NCI-H2081 treated with DMSO at 0.1 percent for 48 hours (cell line): ENCODE measurements around the gene TPP2.

Experiments
- DNase-seq: peaks from one replicate; lab custom pipeline; 2025; lab: John Stamatoyannopoulos, UW

TPP2 gene

DNA sequence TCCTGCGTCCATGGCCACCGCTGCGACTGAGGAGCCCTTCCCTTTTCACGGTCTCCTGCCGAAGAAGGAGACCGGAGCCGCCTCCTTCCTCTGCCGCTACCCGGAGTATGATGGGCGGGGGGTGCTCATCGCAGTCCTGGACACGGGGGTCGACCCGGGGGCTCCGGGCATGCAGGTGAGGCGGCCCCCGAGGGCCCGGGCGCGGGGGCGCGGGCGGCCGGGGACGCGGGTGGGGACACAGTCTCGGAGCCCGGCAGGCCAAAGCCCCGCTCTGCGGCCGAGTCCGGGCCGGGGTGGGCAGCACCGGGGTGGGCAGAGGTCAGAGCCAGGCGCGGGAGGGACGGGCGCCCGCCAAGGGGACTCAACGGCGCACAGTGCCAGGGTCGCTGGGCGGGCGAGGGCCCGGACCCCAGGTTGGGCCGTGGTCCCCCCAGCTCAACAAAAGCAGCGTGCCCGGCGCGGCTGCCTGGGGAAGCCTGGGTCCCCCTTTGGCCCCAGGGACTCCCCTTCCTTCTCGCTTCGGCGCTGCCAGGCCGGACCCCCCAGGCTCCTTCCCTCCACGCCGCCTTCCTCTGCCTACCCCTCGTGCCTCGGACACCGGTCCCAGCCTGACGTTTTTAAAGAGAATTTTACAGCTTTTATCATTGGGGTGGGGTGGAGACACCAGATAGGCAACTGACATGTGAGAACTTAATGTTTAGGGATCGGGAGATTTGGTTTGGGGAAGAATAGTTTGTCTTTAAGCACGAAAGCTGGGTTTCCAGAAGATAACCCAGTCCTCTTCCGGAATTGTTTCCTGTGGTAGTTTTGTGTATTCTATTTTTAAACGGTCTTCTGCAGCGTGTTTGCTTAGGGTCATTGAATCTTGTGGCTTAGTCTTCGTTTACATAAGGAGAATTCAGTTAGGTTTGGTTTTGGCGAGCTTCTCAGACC, 509 bp downstream of the TPP2 start:
- no peak for DNase-seq

- DNase-seq = no peak
Measured at GRCh38 chr13:102598061-102598460, 1.3 kb downstream of the TPP2 start.

GRCh38 chr13:102599426-102600012, 2.7 kb downstream of the TPP2 start:
- no peak for DNase-seq

GRCh38 chr13:102606537-102607309, 9.9 kb downstream of the TPP2 start:
- no peak for DNase-seq

GRCh38 chr13:102608974-102609373, 12.2 kb downstream of the TPP2 start:
- no peak for DNase-seq

DNA sequence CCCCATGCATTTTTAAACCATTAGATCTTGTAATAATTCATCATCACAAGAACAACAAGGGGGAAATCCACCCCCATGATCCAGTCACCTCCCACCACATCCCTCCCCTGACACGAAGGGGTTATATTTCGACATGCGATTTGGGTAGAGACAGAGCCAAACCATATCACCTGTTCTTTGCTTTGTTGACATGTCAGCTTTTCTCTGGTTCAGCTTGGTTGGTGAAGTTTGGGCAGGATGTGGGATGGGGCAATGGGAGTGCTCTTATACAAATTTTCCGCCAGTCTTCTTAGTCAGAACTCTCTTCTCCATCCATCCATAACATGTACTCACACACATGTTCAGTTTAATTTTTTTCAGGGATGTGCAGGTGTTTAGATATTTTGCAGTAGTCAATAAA, 12.9 kb downstream of the TPP2 start:
- no peak for DNase-seq

- DNase-seq = no peak
Measured at GRCh38 chr13:102610296-102610895, 13.6 kb downstream of the TPP2 start.

- DNase-seq = no peak
Measured at GRCh38 chr13:102617697-102618350, 21.0 kb downstream of the TPP2 start.

GRCh38 chr13:102620516-102620915, 23.7 kb downstream of the TPP2 start:
- no peak for DNase-seq

DNA sequence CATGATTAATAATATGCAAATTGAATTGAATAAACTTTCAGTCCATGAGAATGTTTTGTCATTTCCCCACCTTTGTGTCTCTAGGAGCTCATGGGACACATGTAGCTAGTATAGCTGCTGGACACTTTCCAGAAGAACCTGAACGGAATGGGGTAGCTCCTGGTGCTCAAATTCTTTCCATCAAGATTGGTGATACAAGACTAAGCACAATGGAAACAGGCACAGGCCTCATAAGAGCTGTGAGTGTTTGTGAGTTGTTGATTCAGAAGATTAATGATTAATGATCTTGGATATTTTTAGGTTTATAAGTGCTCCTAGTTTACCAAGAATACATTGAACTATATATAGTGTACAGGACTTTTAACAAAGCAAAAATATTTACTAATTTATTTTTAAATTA, 30.1 kb downstream of the TPP2 start:
- DNase-seq = no peak

GRCh38 chr13:102628559-102628958, 31.8 kb downstream of the TPP2 start:
- DNase-seq = no peak

- no peak for DNase-seq
Measured at GRCh38 chr13:102631198-102631597, 34.4 kb downstream of the TPP2 start.

DNA sequence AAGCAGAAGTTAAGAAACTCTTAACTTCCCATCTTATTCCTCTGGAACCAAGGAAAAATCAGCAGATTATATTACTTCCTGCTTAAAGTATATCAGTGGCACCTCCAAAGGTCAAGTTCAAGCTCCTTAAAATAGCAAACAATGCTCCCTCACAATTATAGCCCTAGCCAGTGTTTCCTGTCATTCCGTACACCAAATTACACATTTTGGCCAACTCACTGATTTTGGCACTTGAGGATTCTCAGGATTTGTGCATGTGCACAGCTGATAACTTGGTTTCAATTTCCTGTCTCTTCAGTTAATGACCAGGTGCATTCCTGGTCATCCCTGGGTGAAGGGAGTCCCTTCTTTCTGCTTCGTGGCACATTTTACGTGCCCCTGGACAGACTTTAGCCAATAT, 42.0 kb downstream of the TPP2 start:
- DNase-seq = no peak

DNA sequence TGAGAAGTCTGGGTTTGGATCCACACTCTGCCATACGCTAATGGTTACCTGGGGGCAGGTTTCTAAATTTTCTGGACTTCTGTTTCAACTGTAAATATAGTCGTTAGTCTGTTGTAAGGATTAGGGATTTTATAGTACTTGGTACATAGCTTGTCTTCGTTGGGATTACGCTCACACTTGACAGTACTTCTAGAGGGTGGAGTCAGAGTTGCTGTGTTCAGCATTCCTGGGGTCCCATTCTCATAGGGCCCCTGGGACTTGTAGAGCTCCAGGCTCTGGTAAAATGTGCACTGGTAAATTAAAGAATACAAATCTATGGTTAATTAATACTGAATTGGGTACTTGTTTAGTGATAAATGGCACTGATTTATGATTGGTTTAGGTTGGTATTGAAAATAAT, 45.2 kb downstream of the TPP2 start:
- DNase-seq = no peak

DNA sequence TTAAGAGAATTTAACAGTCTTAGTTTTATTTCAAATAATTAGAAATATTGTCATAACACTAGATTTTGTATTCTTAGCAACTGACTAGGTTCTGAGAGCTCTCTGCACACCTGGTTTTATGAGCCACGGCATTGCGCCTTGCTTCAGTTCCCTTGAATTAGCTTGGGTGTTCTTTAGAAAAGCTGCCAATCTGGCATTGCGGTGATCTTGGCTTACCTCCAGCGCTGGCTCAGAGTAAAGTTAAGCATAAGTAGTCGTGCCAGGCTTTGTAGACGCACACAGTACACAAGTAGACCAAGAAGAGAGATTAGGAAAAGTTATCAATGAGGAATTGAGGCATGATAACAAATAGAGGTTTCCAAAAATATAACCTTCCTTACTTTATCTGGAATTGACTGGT, 45.7 kb downstream of the TPP2 start:
- peak; percentile 24 for DNase-seq

GRCh38 chr13:102643656-102644055, 46.9 kb downstream of the TPP2 start:
- no peak for DNase-seq

DNA sequence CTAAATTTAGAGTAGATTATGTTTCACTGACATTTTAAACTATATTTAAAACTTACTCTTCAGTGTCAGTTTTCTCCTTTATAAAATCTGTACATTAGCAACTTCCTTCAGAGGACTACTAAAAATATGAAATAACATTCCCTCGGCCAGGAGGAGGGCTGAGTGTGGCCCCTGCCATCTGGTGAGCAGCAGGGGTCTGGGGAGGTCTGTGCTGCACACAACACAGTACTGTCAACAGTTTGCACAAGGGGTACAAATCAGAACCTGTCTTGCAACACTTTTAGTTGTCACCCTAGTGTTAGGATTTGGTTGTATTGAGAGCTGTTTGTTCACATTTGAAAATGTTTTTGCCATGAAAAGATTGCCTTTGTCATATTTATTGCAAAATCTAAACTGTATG, 48.9 kb downstream of the TPP2 start:
- DNase-seq = no peak

GRCh38 chr13:102648046-102648445, 51.3 kb downstream of the TPP2 start:
- no peak for DNase-seq

- no peak for DNase-seq
Measured at GRCh38 chr13:102650444-102650843, 53.7 kb downstream of the TPP2 start.

- DNase-seq = no peak
Measured at GRCh38 chr13:102651392-102651791, 54.6 kb downstream of the TPP2 start.

DNA sequence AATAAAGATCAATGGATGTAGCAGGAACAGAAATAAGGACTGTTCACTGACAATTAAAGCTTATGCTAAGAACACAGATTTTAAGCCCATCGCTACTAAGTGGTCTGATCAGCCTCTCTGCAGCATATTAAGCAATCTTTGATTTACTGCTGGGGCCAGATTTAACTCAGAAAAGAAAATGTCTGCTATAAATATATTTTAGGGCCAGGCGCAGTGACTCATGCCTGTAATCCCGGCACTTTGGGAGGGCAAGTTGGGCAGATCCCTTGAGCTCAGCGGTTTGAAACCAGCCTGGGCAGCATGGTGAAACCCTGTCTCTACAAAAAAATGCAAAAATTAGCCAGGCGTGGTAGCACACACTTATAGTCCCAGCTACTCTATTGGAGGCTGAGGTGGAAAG, 55.1 kb downstream of the TPP2 start:
- DNase-seq = no peak

- no peak for DNase-seq
Measured at GRCh38 chr13:102654756-102655155, 58.0 kb downstream of the TPP2 start.
